ENCODE results near the gene CCM2L. TPM values are rescaled to one million over a fixed set of nuclear protein-coding genes. Genes with fewer than 3 reads are reported as not detected.

CCM2L gene
- total and polyA plus RNA-seq, 2 of the 4 experiments (the other 2 are of a cell fraction): not detected

GRCh38 chr20:32077190-32077589, 67.0 kb downstream of the CCM2L start:
- WGBS, 2 experiments (ENCODE audit: extremely low coverage in 2 of 2, insufficient read length in 1 of 2): no CpG with 5 or more reads among the region's 4 CpGs
- CTCF ChIA-PET: no interaction called here
- H2BK120ac ChIP-seq (ENCODE audit: low read depth, low read length): no peak overlapping the region
- H3K27ac ChIP-seq (ENCODE audit: insufficient read depth, low read length): no peak overlapping the region
- no peak overlapping the region for H2AK5ac ChIP-seq (ENCODE audit: low read depth, low read length)
- no peak overlapping the region for H3K14ac ChIP-seq (replicated peaks; ENCODE audit: low read depth, low read length)
- in situ Hi-C loops (cut with MboI; ENCODE audit: low sequenced_read_pairs): no loop called here
- dilution Hi-C loops (cut with HindIII; ENCODE audit: low sequenced_read_pairs, unreplicated experiment): no loop called here
- H3K9me1 ChIP-seq (ENCODE audit: insufficient read depth, low read length): no peaks in the 10 kb centered on the region
- H3K36me3 ChIP-seq (ENCODE audit: control insufficient read depth, insufficient read depth, low read length): no peaks in the 10 kb centered on the region
- no peak overlapping the region for H3K4me2 ChIP-seq (ENCODE audit: low read depth, low read length)
- ATAC-seq (ENCODE audit: low read depth) (no peak), DNase-seq (no peak)
- H4K20me1 ChIP-seq (ENCODE audit: insufficient read depth, low read length): no peaks in the 10 kb centered on the region
- H3K4me3 ChIP-seq (ENCODE audit: insufficient read depth, low read depth, low read length): no peak overlapping the region
- POLR2A ChIA-PET (ENCODE audit: unreplicated experiment): no interaction called here
- no peaks in the 10 kb centered on the region for H3K79me1 ChIP-seq (ENCODE audit: low read depth in 1 of 2, low read length in 2 of 2)
- no peak overlapping the region for H2BK20ac ChIP-seq (ENCODE audit: low read depth, low read length)
- H3K27me3 ChIP-seq (ENCODE audit: control insufficient read depth, insufficient read depth, low read length): peaks cover 64% of the 10 kb centered on the region
- H4K5ac ChIP-seq (ENCODE audit: low read depth, low read length): no peak overlapping the region
- no peak for TF ChIP-seq MAFK (IDR thresholded peaks at IDR 0.05; ENCODE audit: low read depth, low read length)
- TF ChIP-seq MAZ (IDR thresholded peaks at IDR 0.05; ENCODE audit: borderline replicate concordance, low read depth, low read length): no peak
- TF ChIP-seq FOS (IDR thresholded peaks at IDR 0.05; ENCODE audit: low read depth, low read length): no peak
- TF ChIP-seq RCOR1 (IDR thresholded peaks at IDR 0.05; ENCODE audit: insufficient replicate concordance, low read length): no peak
- no peak for TF ChIP-seq USF2 (IDR thresholded peaks at IDR 0.05; ENCODE audit: low read depth, low read length)
- no peak for TF ChIP-seq CHD1 (IDR thresholded peaks at IDR 0.05; ENCODE audit: low read depth, low read length)
- TF ChIP-seq SMC3 (IDR thresholded peaks at IDR 0.05; ENCODE audit: low read depth, low read length): no peak
- no peak for TF ChIP-seq ELK1 (IDR thresholded peaks at IDR 0.05; ENCODE audit: borderline replicate concordance, low read depth, low read length)
- no peak for TF ChIP-seq CEBPB (IDR thresholded peaks at IDR 0.05; ENCODE audit: low read depth, low read length)
- TF ChIP-seq CTCF (conservative IDR thresholded peaks at IDR 0.05; ENCODE audit: low read depth, low read length): no peak
- TF ChIP-seq BHLHE40 (IDR thresholded peaks at IDR 0.05; ENCODE audit: low read depth, low read length): no peak
- no peak for TF ChIP-seq RAD21 (IDR thresholded peaks at IDR 0.05; ENCODE audit: low read length)
- TF ChIP-seq POLR2A (IDR thresholded peaks at IDR 0.05; ENCODE audit: low read depth, low read length): no peak
- no peak for TF ChIP-seq NFE2L2 (IDR thresholded peaks at IDR 0.05; ENCODE audit: low read depth, low read length)
- TF ChIP-seq RFX5 (IDR thresholded peaks at IDR 0.05; ENCODE audit: low read depth, low read length): no peak
- no peak for TF ChIP-seq MXI1 (IDR thresholded peaks at IDR 0.05; ENCODE audit: borderline replicate concordance, low read depth, low read length)
- no peak overlapping the region for H3K23ac ChIP-seq (ENCODE audit: low read depth, low read length)
- H3K56ac ChIP-seq (ENCODE audit: extremely low read depth, insufficient read depth, low read length): no peak overlapping the region
- no TSS peak for BruUV-seq (replicated peaks)
- H2AFZ ChIP-seq (replicated peaks; ENCODE audit: low read length, poor library complexity): no peak overlapping the region
- no peak overlapping the region for H4K91ac ChIP-seq (ENCODE audit: insufficient read depth, low read depth, low read length)
- H3K9me3 ChIP-seq (ENCODE audit: control insufficient read depth, insufficient read depth, low read length): no peaks in the 10 kb centered on the region
- H4K8ac ChIP-seq (ENCODE audit: low read depth in 2 of 2, low read length in 2 of 2): no peak overlapping the region
- no peaks in the 10 kb centered on the region for H3K4me1 ChIP-seq (ENCODE audit: control insufficient read depth, insufficient read depth, low read length)
- H3K9ac ChIP-seq (ENCODE audit: low read depth, low read length): no peak overlapping the region
- intact Hi-C loops (cut with micrococcal nuclease): no loop called here
- H2BK5ac ChIP-seq (ENCODE audit: low read depth, low read length, poor library complexity, severe bottlenecking): no peak overlapping the region
- no peak overlapping the region for H3K4ac ChIP-seq (ENCODE audit: low read depth, low read length)
- H2AK9ac ChIP-seq (replicated peaks; ENCODE audit: low read depth, low read length, poor library complexity): no peak overlapping the region
- no peak overlapping the region for H2BK15ac ChIP-seq (ENCODE audit: low read depth, low read length)
- no peak overlapping the region for H3K18ac ChIP-seq (ENCODE audit: low read depth, low read length)
